Right ventricle myocardium inferior (tissue), 1 donor: Measurements from ENCODE around the gene ACBD3. TPM values are rescaled to one million over a fixed set of nuclear protein-coding genes. Genes with fewer than 3 reads are reported as not detected.

Experiments used
- ATAC-seq: fragments of 200-7000 bp; cut with Tn5 transposase; one replicate; pipeline ENCODE4 v1.9.1; 2020; ENCODE audit warnings: mild to moderate bottlenecking, moderate library complexity
- DNase-seq: peaks from one replicate; pipeline ENCODE4 v3.0.0; 2021; ENCODE audit errors: missing footprints
- intact Hi-C: fragments of 100-400 bp; cut with DNase I; formaldehyde crosslinking; loops from one replicate; pipeline ENCODE4 v1.11.0; 2022
- total RNA-seq: library from RNA; stranded (reverse); fragmentation: NEBNext Ultra II Directional; extraction: Animal tissue kit (Norgen Biotek cat#: 25700); gene quantifications from one replicate; pipeline ENCODE4 v1.2.1, GENCODE V29; 2021
- donor health status: DM: no; HTN: yes; CAD: no; lungs with severe emphysema.

ACBD3 gene
- total RNA-seq, 1 donor from 2014 or later = 27.4 TPM

DNA sequence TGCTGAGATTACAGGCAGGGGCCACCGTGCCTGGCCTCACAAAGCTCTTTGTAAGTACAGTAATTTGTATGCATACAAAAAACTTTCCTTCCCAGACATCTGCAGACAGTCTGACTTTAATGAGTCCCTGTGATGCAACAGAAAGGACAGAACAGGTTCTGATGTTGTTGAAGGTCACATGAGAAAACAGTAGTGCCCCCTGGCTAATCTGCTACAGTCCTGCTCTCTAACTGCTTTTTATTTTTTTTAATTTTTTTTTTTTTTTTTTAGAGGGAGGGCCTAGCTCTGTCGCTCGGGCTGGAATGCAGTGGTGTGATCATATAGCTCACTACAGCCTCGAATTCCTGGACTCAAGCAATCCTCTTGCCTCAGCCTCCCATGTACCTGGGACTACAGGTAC lies 36.7 kb downstream of the ACBD3 start:
- DNase-seq (no peak), ATAC-seq (no peak)
- intact Hi-C loops = no loop called here

DNA sequence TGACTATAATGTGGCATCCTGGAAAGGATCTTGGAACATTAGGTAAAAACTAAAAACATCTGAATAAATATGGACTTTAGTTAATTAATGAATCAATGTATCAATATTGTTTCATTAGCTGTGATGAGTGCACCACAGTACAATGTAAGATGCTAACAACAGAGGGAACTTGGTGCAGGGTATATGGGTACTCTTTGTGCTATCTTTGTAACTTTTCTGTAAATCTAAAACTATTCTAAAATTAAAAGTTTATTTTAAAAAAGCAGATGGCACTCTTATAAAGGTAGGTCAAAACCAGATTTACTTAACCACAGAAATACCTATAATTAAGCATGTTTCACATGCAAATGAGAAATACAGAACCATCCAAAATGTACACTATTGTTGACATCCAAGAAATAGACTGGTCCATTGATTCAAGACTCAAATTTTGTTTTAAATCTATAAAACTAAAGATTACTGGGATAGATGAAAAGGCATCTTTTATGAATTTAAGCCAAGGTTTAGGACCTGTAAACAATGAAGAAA lies 38.4 kb downstream of the ACBD3 start:
- ATAC-seq (no peak), DNase-seq (no peak)
- intact Hi-C loops = no loop called here

- intact Hi-C loops = no loop called here
- DNase-seq (no peak), ATAC-seq (no peak)
Measured at GRCh38 chr1:226144045-226144444, 42.5 kb downstream of the ACBD3 start.

- DNase-seq (no peak), ATAC-seq (no peak)
- intact Hi-C loops = no loop called here
Measured at GRCh38 chr1:226135709-226136108, 50.8 kb downstream of the ACBD3 start.

DNA sequence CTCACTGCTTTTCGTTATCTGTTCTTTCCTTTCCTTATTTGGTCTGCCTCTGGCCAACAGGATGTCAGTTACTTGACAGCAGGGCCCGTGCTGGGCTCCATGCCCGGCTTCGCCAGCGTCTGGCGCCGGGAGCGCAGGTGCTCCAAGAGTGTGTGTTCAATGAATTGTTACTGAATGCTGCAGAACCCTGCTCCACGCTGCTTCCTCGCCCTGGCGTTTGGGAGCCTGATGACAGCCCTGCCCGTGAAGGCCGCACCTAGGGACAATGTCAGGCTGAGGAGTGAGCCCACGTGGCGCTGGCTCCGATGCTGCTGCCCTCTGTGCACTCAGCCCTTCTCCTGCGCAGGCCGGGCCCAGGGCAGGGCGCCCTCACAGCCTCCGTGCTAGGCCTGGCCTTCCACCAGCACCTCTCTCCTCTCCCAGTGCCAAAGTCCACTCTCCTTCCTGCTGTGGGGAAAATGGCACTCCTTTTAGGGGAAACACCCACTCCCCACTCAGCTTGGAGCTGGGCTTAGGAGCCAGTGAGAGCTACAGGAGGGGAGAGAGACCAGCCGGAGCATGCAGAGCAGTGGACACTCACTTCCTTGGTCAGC lies 51.4 kb downstream of the ACBD3 start:
- DNase-seq (no peak), ATAC-seq (peak; percentile 70)
- intact Hi-C loops = no loop called here

GRCh38 chr1:226134170-226135058 lies 52.1 kb downstream of the ACBD3 start:
- ATAC-seq (peak; percentile 21), DNase-seq (no peak)
- intact Hi-C loops = no loop called here

- intact Hi-C loops = no loop called here
- no peak for ATAC-seq
Measured at GRCh38 chr1:226133504-226134123, 52.9 kb downstream of the ACBD3 start.

GRCh38 chr1:226132728-226133503 lies 53.6 kb downstream of the ACBD3 start:
- no peak for ATAC-seq
- intact Hi-C loops = no loop called here
- DNase-seq = peak; percentile 56

More at GRCh38 chr1:226133504-226134123, 52.9 kb downstream of the ACBD3 start:
- no peak for DNase-seq

- peak; percentile 43 for DNase-seq
- intact Hi-C loops = no loop called here
Measured at GRCh38 chr1:226131639-226132038, 54.9 kb downstream of the ACBD3 start.

DNA sequence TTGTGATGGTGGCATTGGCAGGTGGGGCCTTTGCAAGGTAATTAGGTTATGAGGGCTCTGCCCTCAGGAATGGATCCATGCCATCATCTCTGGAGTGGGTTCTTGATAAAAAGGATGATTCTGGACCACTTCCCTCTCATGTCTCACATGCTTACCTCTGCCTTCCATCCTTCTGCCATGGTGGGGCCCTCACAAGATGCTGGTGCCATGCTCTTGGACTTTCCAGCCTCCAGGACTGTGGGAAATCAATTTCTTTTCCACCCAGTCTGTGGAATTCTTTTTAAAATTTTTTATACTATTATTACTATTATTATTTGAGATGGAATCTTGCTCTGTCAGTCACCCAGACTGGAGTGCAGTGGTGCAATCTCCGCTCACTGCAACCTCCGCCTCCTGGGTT lies 57.3 kb downstream of the ACBD3 start:
- intact Hi-C loops = loop anchor here (10.0 kb wide), 1 partner anchor 206 kb away; no protein-coding TSS in a partner anchor
- ATAC-seq (no peak), DNase-seq (no peak)

More at GRCh38 chr1:226131639-226132038, 54.9 kb downstream of the ACBD3 start:
- ATAC-seq = no peak

- intact Hi-C loops = loop anchor here (10.0 kb wide), 1 partner anchor 206 kb away; no protein-coding TSS in a partner anchor
- ATAC-seq (no peak), DNase-seq (peak; percentile 35)
Measured at GRCh38 chr1:226128487-226129075, 58.0 kb downstream of the ACBD3 start.

DNA sequence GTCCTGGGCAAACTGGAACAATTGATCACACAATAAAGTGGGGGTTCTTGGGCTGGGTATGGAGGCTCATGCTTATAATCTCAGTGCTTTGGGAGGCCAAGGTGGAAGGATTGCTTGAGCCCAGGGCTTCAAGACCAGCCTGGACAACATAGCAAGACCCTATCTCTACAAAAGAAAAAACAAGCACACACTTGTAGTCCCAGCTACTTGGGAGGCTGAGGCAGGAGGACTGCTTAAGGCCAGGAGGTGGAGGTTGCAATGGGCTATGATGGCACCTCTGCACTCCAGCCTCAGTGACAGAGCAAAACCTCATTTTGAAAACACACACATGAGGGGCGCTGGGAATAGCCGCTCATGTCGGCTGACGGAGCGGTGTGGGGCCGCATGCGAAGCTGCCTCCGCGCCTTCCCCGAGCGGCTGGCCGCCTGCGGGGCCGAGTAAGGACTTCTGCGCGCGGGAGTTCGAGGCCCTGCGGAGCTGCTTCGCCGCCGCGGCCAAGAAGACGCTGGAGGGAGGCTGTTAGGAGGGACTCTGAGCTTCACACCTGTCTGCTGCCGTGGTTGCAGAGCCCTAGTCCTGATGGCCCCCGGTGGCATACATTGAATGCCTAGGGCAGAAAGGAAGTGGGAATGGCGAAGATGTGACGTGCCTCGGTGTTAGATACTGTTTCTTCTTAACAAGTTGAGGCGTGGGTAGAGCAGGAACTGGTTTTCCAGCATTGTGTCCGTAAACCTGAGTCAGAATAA lies 59.5 kb downstream of the ACBD3 start:
- ATAC-seq (no peak), DNase-seq (no peak)
- intact Hi-C loops = loop anchor here (2.0 to 10.0 kb wide), 2 partner anchors 70 to 208 kb away; no protein-coding TSS in a partner anchor

- DNase-seq (no peak), ATAC-seq (no peak)
- intact Hi-C loops = loop anchor here (2.0 to 10.0 kb wide), 2 partner anchors 71 to 209 kb away; no protein-coding TSS in a partner anchor
Measured at GRCh38 chr1:226125831-226126230, 60.7 kb downstream of the ACBD3 start.

DNA sequence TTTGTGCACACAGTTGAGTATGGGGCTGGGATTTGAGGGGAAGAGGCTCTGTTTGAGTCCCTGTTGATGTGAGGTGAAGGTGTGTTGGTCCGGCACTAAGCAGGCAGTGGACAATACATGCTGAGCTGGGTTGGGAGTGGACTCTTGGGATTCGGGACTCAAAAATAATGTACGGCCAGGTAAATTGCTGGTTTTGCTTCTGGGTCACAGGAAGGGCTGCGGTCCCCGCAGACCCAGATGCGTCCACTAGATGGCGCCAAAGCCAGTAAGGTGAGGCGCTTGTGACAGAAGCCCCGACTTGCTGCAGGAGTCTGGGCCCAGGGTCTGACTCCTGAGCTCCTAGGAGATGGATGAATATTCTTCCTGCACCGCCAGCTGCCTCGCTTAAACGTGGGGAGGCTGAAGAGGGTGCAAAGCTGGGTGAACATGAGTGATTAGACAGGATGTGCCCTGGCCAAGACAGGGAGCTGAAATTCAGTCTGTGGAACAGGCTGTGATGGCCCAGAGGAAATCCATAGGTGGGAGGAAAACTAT lies 61.4 kb downstream of the ACBD3 start:
- ATAC-seq (peak; percentile 55), DNase-seq (peak; percentile 91)
- intact Hi-C loops = loop anchor here (10.0 kb wide), 1 partner anchor 210 kb away; no protein-coding TSS in a partner anchor

- no peak for DNase-seq
- ATAC-seq = no peak
- intact Hi-C loops = loop anchor here (10.0 kb wide), 1 partner anchor 211 kb away; no protein-coding TSS in a partner anchor
Measured at GRCh38 chr1:226123591-226124471, 62.7 kb downstream of the ACBD3 start.

- DNase-seq (no peak), ATAC-seq (no peak)
- intact Hi-C loops = loop anchor here (10.0 kb wide), 1 partner anchor 212 kb away; no protein-coding TSS in a partner anchor
Measured at GRCh38 chr1:226123212-226123560, 63.4 kb downstream of the ACBD3 start.
